MM.1S (cell line): ENCODE measurements around the gene TOMT.

Source experiments
- EZH2 ChIP-seq: fragments of 300-600 bp; sonication (generic); optimal IDR thresholded peaks from 2 replicates; pipeline ENCODE3; 2017; ENCODE audit warnings: low read depth, mild to moderate bottlenecking, antibody characterized with exemption, low read length, mixed read lengths
- EZH2phosphoT487 ChIP-seq: fragments of 300-600 bp; sonication (generic); IDR thresholded peaks from 2 replicates; pipeline ENCODE4 v1.6.1; 2018; ENCODE audit warnings: antibody characterized with exemption, low read length
- TF ChIP-seq, protein P1 (sequence below): fragments of 300-600 bp; sonication (generic); IDR thresholded peaks from 2 replicates; pipeline ENCODE4 v1.5.1; 2016; ENCODE audit warnings: antibody characterized with exemption, low read length, mixed read lengths

DNA sequence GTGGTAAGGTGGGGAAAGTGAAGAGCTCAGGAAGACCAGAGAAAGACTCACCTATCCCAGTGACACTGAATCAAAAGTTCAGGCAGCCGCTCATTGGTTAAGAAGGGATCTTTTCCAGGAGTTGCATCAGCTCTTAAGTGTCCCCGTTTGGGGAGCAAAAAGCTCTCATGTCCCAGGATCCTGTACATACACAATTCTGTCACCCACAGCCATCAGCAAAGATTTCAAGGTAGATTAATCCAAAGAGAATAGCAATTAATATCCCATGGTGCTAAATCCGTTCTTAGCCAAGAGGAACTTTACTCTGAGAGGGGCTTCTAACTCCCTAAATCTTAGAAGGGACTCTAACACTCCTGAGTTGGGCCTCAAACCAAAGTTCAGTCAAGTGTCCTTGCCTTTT is 49.1 kb downstream of the TOMT start:
- TF ChIP-seq, protein P1, sequence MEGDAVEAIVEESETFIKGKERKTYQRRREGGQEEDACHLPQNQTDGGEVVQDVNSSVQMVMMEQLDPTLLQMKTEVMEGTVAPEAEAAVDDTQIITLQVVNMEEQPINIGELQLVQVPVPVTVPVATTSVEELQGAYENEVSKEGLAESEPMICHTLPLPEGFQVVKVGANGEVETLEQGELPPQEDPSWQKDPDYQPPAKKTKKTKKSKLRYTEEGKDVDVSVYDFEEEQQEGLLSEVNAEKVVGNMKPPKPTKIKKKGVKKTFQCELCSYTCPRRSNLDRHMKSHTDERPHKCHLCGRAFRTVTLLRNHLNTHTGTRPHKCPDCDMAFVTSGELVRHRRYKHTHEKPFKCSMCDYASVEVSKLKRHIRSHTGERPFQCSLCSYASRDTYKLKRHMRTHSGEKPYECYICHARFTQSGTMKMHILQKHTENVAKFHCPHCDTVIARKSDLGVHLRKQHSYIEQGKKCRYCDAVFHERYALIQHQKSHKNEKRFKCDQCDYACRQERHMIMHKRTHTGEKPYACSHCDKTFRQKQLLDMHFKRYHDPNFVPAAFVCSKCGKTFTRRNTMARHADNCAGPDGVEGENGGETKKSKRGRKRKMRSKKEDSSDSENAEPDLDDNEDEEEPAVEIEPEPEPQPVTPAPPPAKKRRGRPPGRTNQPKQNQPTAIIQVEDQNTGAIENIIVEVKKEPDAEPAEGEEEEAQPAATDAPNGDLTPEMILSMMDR: no peak
- TF ChIP-seq EZH2: no peak
- TF ChIP-seq EZH2phosphoT487: no peak
